ENCODE measurements around the gene MACROD2.
A peak's percentile ranks its signal among the peaks of the same experiment; 100 is the strongest.

Gene MACROD2

DNA sequence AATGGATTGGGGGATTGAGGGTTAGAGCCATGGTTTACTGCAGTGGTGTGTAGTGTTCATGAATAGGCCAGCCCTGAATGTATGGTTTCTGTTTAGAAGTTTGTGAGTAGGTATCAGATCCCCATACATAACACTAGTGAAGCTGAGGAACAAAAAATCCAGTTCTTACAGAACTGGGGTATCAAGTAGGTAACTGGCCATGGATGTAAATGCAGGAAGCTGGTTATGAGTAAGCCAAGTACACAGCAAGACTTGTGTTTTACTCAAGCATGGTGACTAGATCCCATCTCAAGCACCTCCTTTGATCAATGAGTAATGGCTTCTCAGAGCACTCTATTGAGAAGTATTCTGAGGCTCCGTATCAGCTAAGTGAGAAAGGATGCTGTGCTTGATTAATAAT, 955.8 kb downstream of the MACROD2 start:
- Histone ChIP-seq H3K36me3 (ENCODE audit: control insufficient read depth in 2 of 2, insufficient read depth in 1 of 2, low read length in 2 of 2) (no peaks in the 10 kb centered on the region), H3K9me3 (ENCODE audit: control insufficient read depth, insufficient read depth, low read depth, low read length) (no peaks in the 10 kb centered on the region), H3K4me1 (ENCODE audit: control insufficient read depth, insufficient read depth, low read length) (peaks cover 9% of the 10 kb centered on the region), H3K4me3 (ENCODE audit: low read depth, low read length) (no peak overlapping the region), H3K27ac (ENCODE audit: extremely low read depth, low read depth, low read length) (no peak overlapping the region)
- ChIA-PET POLR2A (no interaction called here), CTCF (interaction anchor here (0.6 kb wide), 1 partner anchor 599 kb away, joined by 5 read pairs; no protein-coding TSS in a partner anchor)
- TF ChIP-seq GLI2 (tag by site-specific recombination; IDR thresholded peaks at IDR 0.05; ENCODE audit: borderline replicate concordance, low read depth) (no peak), ZBTB17 (tag by site-specific recombination; IDR thresholded peaks at IDR 0.05) (0 out of 2 replicates have a peak, but pooled peaks have one; percentile 19)

DNA sequence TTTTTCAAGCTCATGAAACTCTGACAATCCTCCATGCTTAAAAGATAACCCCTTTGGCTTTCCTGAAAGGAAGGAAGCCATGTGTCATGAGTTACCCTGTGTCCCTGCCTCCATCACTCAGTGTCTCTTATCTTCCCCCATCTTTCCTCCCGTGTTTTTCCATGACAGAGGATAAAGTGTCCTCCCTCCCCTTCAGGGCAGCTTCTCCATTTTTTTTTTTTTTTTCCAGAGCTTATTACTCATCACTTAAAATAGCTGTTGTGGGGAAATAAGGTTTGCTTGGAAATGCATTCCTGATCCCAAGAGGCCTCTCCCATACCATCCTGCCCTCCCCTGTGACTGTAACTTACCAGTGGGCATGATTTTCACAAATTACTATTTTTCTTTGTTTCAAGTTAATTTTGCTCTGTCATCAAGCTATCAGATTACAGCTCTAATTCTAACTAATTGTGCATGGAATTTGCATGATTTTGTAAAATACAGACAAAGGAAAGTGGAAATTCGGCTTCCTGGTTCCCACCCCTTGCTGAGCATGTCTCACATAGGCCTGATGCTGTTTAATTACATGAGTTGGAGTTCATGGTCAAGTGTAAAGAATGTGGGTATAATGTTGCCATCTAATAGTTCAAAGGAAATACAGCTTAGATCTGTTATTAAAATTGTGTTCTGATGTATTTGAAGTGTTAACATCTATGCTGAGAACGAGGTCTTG, 956.5 kb downstream of the MACROD2 start:
- ChIA-PET POLR2A (no interaction called here), CTCF (no interaction called here)
- Histone ChIP-seq H3K27ac (ENCODE audit: extremely low read depth, low read depth, low read length) (no peak overlapping the region), H3K36me3 (ENCODE audit: control insufficient read depth in 2 of 2, insufficient read depth in 1 of 2, low read length in 2 of 2) (no peaks in the 10 kb centered on the region), H3K9me3 (ENCODE audit: control insufficient read depth, insufficient read depth, low read depth, low read length) (no peaks in the 10 kb centered on the region), H3K4me1 (ENCODE audit: control insufficient read depth, insufficient read depth, low read length) (peaks cover 13% of the 10 kb centered on the region), H3K4me3 (ENCODE audit: low read depth, low read length) (no peak overlapping the region)
- TF ChIP-seq, protein P1, sequence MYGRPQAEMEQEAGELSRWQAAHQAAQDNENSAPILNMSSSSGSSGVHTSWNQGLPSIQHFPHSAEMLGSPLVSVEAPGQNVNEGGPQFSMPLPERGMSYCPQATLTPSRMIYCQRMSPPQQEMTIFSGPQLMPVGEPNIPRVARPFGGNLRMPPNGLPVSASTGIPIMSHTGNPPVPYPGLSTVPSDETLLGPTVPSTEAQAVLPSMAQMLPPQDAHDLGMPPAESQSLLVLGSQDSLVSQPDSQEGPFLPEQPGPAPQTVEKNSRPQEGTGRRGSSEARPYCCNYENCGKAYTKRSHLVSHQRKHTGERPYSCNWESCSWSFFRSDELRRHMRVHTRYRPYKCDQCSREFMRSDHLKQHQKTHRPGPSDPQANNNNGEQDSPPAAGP (tag by site-specific recombination; IDR thresholded peaks at IDR 0.05), result no peak
- TF ChIP-seq ZNF426 (tag by site-specific recombination; IDR thresholded peaks at IDR 0.05), result no peak
- no peak for TF ChIP-seq ZNF24 (tag by site-specific recombination; IDR thresholded peaks at IDR 0.05)
- no peak for TF ChIP-seq ZNF596 (tag by site-specific recombination; IDR thresholded peaks at IDR 0.05)
- no peak for TF ChIP-seq ZNF768 (tag by site-specific recombination; IDR thresholded peaks at IDR 0.05)
- no peak for TF ChIP-seq ZNF48 (tag by site-specific recombination; IDR thresholded peaks at IDR 0.05)
- TF ChIP-seq BCL11A (tag by site-specific recombination; IDR thresholded peaks at IDR 0.05; ENCODE audit: low read depth), result no peak
- no peak for TF ChIP-seq ZBTB20 (tag by site-specific recombination; IDR thresholded peaks at IDR 0.05)
- TF ChIP-seq ZNF776 (tag by site-specific recombination; IDR thresholded peaks at IDR 0.05; ENCODE audit: borderline replicate concordance), result no peak
- TF ChIP-seq ZNF121 (tag by site-specific recombination; IDR thresholded peaks at IDR 0.05), result no peak

DNA sequence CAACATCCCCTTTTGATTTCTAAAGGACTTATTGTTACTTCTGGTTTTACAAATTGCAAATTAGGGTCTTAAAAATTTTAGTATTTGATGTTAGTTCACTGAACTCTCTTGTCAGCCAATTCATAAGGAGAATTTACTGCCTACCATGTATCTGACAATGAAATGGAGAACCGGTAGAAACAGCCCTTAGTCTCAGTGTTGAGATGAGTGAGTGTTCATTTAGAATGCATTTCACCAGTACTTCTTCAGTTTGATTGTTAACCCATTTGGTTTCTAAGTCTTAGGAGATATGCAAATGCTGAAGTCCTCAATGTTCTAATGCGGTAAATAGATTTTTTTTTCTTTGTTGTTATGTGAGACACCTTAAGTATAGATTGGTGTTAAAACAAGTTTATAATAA, 958.4 kb downstream of the MACROD2 start:
- Histone ChIP-seq H3K36me3 (ENCODE audit: control insufficient read depth in 2 of 2, insufficient read depth in 1 of 2, low read length in 2 of 2) (no peaks in the 10 kb centered on the region), H3K4me3 (ENCODE audit: low read depth, low read length) (no peak overlapping the region), H3K27ac (ENCODE audit: extremely low read depth, low read depth, low read length) (no peak overlapping the region), H3K4me1 (ENCODE audit: control insufficient read depth, insufficient read depth, low read length) (peaks cover 13% of the 10 kb centered on the region), H3K9me3 (ENCODE audit: control insufficient read depth, insufficient read depth, low read depth, low read length) (no peaks in the 10 kb centered on the region)
- CTCF ChIA-PET, result interaction anchor here (0.6 to 0.8 kb wide), 2 partner anchors 161 to 434 kb away, joined by 3 read pairs; no protein-coding TSS in a partner anchor
- TF ChIP-seq, protein P2, sequence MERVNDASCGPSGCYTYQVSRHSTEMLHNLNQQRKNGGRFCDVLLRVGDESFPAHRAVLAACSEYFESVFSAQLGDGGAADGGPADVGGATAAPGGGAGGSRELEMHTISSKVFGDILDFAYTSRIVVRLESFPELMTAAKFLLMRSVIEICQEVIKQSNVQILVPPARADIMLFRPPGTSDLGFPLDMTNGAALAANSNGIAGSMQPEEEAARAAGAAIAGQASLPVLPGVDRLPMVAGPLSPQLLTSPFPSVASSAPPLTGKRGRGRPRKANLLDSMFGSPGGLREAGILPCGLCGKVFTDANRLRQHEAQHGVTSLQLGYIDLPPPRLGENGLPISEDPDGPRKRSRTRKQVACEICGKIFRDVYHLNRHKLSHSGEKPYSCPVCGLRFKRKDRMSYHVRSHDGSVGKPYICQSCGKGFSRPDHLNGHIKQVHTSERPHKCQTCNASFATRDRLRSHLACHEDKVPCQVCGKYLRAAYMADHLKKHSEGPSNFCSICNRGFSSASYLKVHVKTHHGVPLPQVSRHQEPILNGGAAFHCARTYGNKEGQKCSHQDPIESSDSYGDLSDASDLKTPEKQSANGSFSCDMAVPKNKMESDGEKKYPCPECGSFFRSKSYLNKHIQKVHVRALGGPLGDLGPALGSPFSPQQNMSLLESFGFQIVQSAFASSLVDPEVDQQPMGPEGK (tag by site-specific recombination; IDR thresholded peaks at IDR 0.05), result no peak
- TF ChIP-seq, protein P3, sequence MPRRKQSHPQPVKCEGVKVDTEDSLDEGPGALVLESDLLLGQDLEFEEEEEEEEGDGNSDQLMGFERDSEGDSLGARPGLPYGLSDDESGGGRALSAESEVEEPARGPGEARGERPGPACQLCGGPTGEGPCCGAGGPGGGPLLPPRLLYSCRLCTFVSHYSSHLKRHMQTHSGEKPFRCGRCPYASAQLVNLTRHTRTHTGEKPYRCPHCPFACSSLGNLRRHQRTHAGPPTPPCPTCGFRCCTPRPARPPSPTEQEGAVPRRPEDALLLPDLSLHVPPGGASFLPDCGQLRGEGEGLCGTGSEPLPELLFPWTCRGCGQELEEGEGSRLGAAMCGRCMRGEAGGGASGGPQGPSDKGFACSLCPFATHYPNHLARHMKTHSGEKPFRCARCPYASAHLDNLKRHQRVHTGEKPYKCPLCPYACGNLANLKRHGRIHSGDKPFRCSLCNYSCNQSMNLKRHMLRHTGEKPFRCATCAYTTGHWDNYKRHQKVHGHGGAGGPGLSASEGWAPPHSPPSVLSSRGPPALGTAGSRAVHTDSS (tag by site-specific recombination; IDR thresholded peaks at IDR 0.05), result no peak
- no peak for TF ChIP-seq KLF16 (tag by site-specific recombination; IDR thresholded peaks at IDR 0.05)
- TF ChIP-seq ZNF670 (tag by site-specific recombination; IDR thresholded peaks at IDR 0.05; ENCODE audit: low read depth), result no peak
- no peak for TF ChIP-seq ZNF571 (tag by site-specific recombination; IDR thresholded peaks at IDR 0.05)
- TF ChIP-seq ZNF140 (tag by site-specific recombination; IDR thresholded peaks at IDR 0.05), result no peak
- TF ChIP-seq ZBTB7A (tag by site-specific recombination; IDR thresholded peaks at IDR 0.05; ENCODE audit: low read depth), result no peak
- TF ChIP-seq FEZF1 (tag by site-specific recombination; IDR thresholded peaks at IDR 0.05), result no peak
- TF ChIP-seq ZXDB (tag by site-specific recombination; IDR thresholded peaks at IDR 0.05), result no peak
- no peak for TF ChIP-seq ZNF324 (tag by site-specific recombination; IDR thresholded peaks at IDR 0.05)
- no peak for TF ChIP-seq GLIS1 (tag by site-specific recombination; IDR thresholded peaks at IDR 0.05)
- POLR2A ChIA-PET, result no interaction called here
